Progenitor cell of endocrine pancreas (in vitro differentiated cells): ENCODE measurements around the gene PELI3. TPM values are rescaled to one million over a fixed set of nuclear protein-coding genes. Genes with fewer than 3 reads are reported as not detected.

Experiments
- DNase-seq: peaks from one replicate; pipeline ENCODE4 v3.0.0; 2021; ENCODE audit warnings: low spot score; ENCODE audit not compliant: unreplicated experiment
- H3K27ac Mint-ChIP-seq: 2 replicates; pipeline ENCODE4 v1.8.0; 2021; ENCODE audit warnings: mild to moderate bottlenecking, moderate library complexity, mixed read lengths
- H3K27me3 Mint-ChIP-seq: 2 replicates; pipeline ENCODE4 v1.8.0; 2021; ENCODE audit warnings: mixed read lengths
- H3K36me3 Mint-ChIP-seq: 2 replicates; pipeline ENCODE4 v1.8.0; 2022; ENCODE audit warnings: mixed read lengths; ENCODE audit not compliant: insufficient read depth
- H3K4me1 Mint-ChIP-seq: 2 replicates; pipeline ENCODE4 v1.8.0; 2021; ENCODE audit warnings: low read depth, mixed read lengths
- H3K4me3 Mint-ChIP-seq: 2 replicates; pipeline ENCODE4 v1.8.0; 2021; ENCODE audit warnings: low read depth, mild to moderate bottlenecking, moderate library complexity, mixed read lengths
- H3K9me3 Mint-ChIP-seq: 2 replicates; pipeline ENCODE4 v1.8.0; 2021; ENCODE audit warnings: low read depth, mixed read lengths
- CTCF ChIP-seq: fragments of 200-600 bp; sonication (generic); IDR thresholded peaks from one replicate; pipeline ENCODE4 v1.5.0; 2021; ENCODE audit warnings: antibody characterized with exemption, mild to moderate bottlenecking; ENCODE audit not compliant: unreplicated experiment
- total RNA-seq: library from RNA; stranded (reverse); gene quantifications from 2 replicates; pipeline ENCODE4 v1.2.1, GENCODE V29; 2021

The PELI3 gene
- total RNA-seq, 1 donor from 2014 or later = 17.8 TPM

GRCh38 chr11:66469441-66469840 lies 2.7 kb downstream of the PELI3 start:
- Mint-ChIP-seq H3K36me3 (peaks cover 2% of the 10 kb centered on the region), H3K27ac (no peak overlapping the region), H3K4me3 (no peak overlapping the region), H3K4me1 (peaks cover 4% of the 10 kb centered on the region), H3K27me3 (peaks cover 7% of the 10 kb centered on the region), H3K9me3 (no peaks in the 10 kb centered on the region)
- no peak for TF ChIP-seq CTCF
- DNase-seq = no peak

GRCh38 chr11:66470015-66470414 lies 3.3 kb downstream of the PELI3 start:
- Mint-ChIP-seq H3K27ac (no peak overlapping the region), H3K4me3 (no peak overlapping the region), H3K27me3 (peaks cover 7% of the 10 kb centered on the region), H3K36me3 (peaks cover 2% of the 10 kb centered on the region), H3K9me3 (no peaks in the 10 kb centered on the region), H3K4me1 (peaks cover 4% of the 10 kb centered on the region)
- no peak for TF ChIP-seq CTCF
- DNase-seq = no peak

GRCh38 chr11:66471142-66471541 lies 4.4 kb downstream of the PELI3 start:
- no peak for DNase-seq
- Mint-ChIP-seq H3K27ac (no peak overlapping the region), H3K4me1 (peaks cover 4% of the 10 kb centered on the region), H3K27me3 (no peaks in the 10 kb centered on the region), H3K36me3 (peaks cover 2% of the 10 kb centered on the region), H3K9me3 (no peaks in the 10 kb centered on the region), H3K4me3 (no peak overlapping the region)
- no peak for TF ChIP-seq CTCF

GRCh38 chr11:66472054-66472453 lies 5.3 kb downstream of the PELI3 start:
- H3K27ac Mint-ChIP-seq = no peak overlapping the region
- no peak for DNase-seq
- peaks cover 2% of the 10 kb centered on the region for H3K36me3 Mint-ChIP-seq
- H3K4me1 Mint-ChIP-seq = peaks cover 6% of the 10 kb centered on the region
- no peak for TF ChIP-seq CTCF
- no peaks in the 10 kb centered on the region for H3K27me3 Mint-ChIP-seq
- H3K4me3 Mint-ChIP-seq = no peak overlapping the region
- H3K9me3 Mint-ChIP-seq = no peaks in the 10 kb centered on the region

- no peak overlapping the region for H3K4me3 Mint-ChIP-seq
These were observed 6.5 kb downstream of the PELI3 start for GRCh38 chr11:66473167-66473566.

More at GRCh38 chr11:66473167-66473566, 6.5 kb downstream of the PELI3 start:
- no peaks in the 10 kb centered on the region for H3K27me3 Mint-ChIP-seq
- TF ChIP-seq CTCF = no peak
- no peak overlapping the region for H3K27ac Mint-ChIP-seq
- peaks cover 4% of the 10 kb centered on the region for H3K4me1 Mint-ChIP-seq
- no peaks in the 10 kb centered on the region for H3K9me3 Mint-ChIP-seq
- no peak for DNase-seq
- H3K36me3 Mint-ChIP-seq = peaks cover 2% of the 10 kb centered on the region
